ENCODE data around the gene CNPPD1. TPM values are rescaled to one million over a fixed set of nuclear protein-coding genes. Genes with fewer than 3 reads are reported as not detected.

CNPPD1 gene
- total and polyA plus RNA-seq, 2 of the 8 experiments (the other 6 are each of a cell fraction or from before 2014, with no cell fraction given), result 32.9 to 35.9 TPM

- Histone ChIP-seq H2AFZ (ENCODE audit: low read length) (no peak overlapping the region), H3K4me3 (ENCODE audit: extremely low read depth in 1 of 4, insufficient read depth in 2 of 4, low read depth in 3 of 4, low read length in 4 of 4) (no peak overlapping the region), H3K4me1 (replicated peaks in 1 of 4; ENCODE audit: control insufficient read depth in 3 of 4, insufficient read depth in 4 of 4, low read length in 3 of 4) (no peaks in the 10 kb centered on the region), H3K18ac (ENCODE audit: extremely low read depth, low read length) (no peak overlapping the region), H3K79me1 (ENCODE audit: low read depth, low read length) (no peaks in the 10 kb centered on the region; the same call in 1 of the 2 replicates), H4K5ac (ENCODE audit: insufficient read length, low read depth, low read length) (no peak overlapping the region), H3K27ac (ENCODE audit: low read depth, low read length) (no peak overlapping the region), H3K9me3 (ENCODE audit: insufficient read depth in 2 of 2, low read depth in 1 of 2, low read length in 1 of 2) (no peaks in the 10 kb centered on the region), H3K23me2 (ENCODE audit: low read depth, low read length) (no peaks in the 10 kb centered on the region), H3K36me3 (ENCODE audit: control insufficient read depth in 2 of 4, insufficient read depth in 4 of 4, low read length in 3 of 4) (peaks cover 0 to 2% (median 0%) of the 10 kb centered on the region in 4 experiments; a peak in 2 of 8 replicates), H4K20me1 (replicated peaks in 1 of 2; ENCODE audit: control insufficient read depth in 1 of 2, insufficient read depth in 2 of 2, low read length in 2 of 2) (peaks cover 0 to 4% of the 10 kb centered on the region in 2 experiments), H2BK20ac (ENCODE audit: low read length) (no peak overlapping the region), H2BK12ac (ENCODE audit: low read depth, low read length) (no peak overlapping the region), H3K56ac (replicated peaks; ENCODE audit: insufficient read length, low read depth, low read length) (no peak overlapping the region), H2BK5ac (ENCODE audit: low read depth, low read length) (no peak overlapping the region), H4K91ac (replicated peaks; ENCODE audit: insufficient read length, low read length) (no peak overlapping the region), H2AK5ac (ENCODE audit: low read depth, low read length) (no peak overlapping the region), H3K9ac (replicated peaks in 1 of 4; ENCODE audit: extremely low read depth in 1 of 4, low read depth in 3 of 4, low read length in 3 of 4) (no peak overlapping the region), H4K8ac (ENCODE audit: extremely low read depth, insufficient read depth, low read length) (no peak overlapping the region; the same call in 1 of the 2 replicates), H2BK15ac (ENCODE audit: low read length) (no peak overlapping the region; the same call in 1 of the 2 replicates), H3K79me2 (ENCODE audit: control insufficient read depth in 1 of 2, insufficient read depth in 2 of 2, low read length in 2 of 2) (no peaks in the 10 kb centered on the region), H2BK120ac (replicated peaks; ENCODE audit: low read depth, low read length) (no peak overlapping the region), H3K4me2 (ENCODE audit: insufficient read depth in 1 of 2, low read depth in 2 of 2, low read length in 2 of 2) (no peak overlapping the region), H3K27me3 (replicated peaks in 1 of 4; ENCODE audit: control insufficient read depth in 3 of 4, extremely low read depth in 1 of 4, insufficient read depth in 3 of 4, low read length in 3 of 4) (no peaks in the 10 kb centered on the region; a peak in 1 of 7 replicates), H3K4ac (replicated peaks; ENCODE audit: insufficient read length, low read depth, low read length) (no peak overlapping the region), H3K14ac (ENCODE audit: insufficient read length) (no peak overlapping the region), H3K23ac (ENCODE audit: insufficient read length) (no peak overlapping the region)
- no peak for TF ChIP-seq EZH2 (IDR thresholded peaks at IDR 0.05; ENCODE audit: low read depth, low read length, severe bottlenecking)
- TF ChIP-seq NRF1 (IDR thresholded peaks at IDR 0.05; ENCODE audit: low read depth, low read length), result no peak
- 80% methylated on average over 5 of the region's 5 CpGs; no CpG with 5 or more reads in 1 of the 2 experiments for WGBS, 2 experiments (ENCODE audit: extremely low coverage in 1 of 2, insufficient coverage in 1 of 2, insufficient read length in 1 of 2, insufficient replicate concordance in 2 of 2, low coverage in 1 of 2, low lambda C conversion rate in 2 of 2, missing lambda C conversion rate in 1 of 2)
- CTCF ChIA-PET (ENCODE audit: partially characterized antibody), result interaction anchor here (0.8 kb wide), 1 partner anchor 9 kb away, joined by 3 read pairs; no protein-coding TSS in a partner anchor
- DNase-seq (ENCODE audit: low read depth in 1 of 2, low spot score in 2 of 2) (no peak), FAIRE-seq (no peak)
- POLR2A ChIA-PET (ENCODE audit: partially characterized antibody), result no interaction called here
These were observed 8.7 kb downstream of the CNPPD1 start for GRCh38 chr2:219167997-219168396.

Data from H1 (cell line).